ENCODE measurements around the gene BAIAP2L1. TPM values are rescaled to one million over a fixed set of nuclear protein-coding genes. Genes with fewer than 3 reads are reported as not detected.

Gene BAIAP2L1
- total and polyA plus RNA-seq, 9 of the 15 experiments (the other 6 are each of a cell fraction or from before 2014, with no cell fraction given) = 4.2 to 29.8 (median 15.5) TPM

DNA sequence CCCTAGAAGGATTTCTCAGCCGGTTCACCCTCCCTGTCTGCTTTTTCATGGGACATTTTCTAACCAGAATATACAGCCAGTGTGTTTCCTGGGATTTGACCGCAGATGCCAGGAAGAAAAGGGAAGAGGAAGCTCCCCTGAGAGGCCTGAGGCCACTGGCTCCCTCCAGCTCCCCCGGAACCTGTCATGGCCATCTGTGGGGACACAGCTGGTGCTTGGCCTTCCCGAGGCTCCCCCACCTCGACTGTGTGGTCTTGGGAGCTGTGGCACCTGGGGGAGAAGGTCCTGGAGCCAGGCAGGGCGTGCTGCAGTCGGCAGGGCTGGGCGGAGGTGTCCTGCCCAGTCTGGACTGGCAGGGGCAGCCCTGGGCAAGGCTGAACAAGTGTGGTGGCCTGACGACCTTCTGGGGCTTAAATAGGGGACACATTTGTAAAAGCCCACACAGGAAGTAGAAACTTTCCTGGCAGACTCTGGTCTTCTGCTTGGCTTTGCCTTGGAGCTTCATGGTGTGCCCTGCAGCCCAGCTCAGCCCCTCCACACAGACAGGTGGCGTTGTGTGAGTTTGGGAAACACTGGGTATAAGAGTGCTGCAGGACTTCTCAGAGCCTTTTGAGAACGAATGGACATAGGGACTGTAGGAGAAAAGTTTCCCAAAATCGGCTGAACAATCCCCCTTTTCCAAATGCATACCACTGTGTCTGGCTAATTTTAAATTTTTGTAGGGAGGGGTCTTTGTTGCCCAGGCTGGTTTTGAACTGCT lies 112.6 kb downstream of the BAIAP2L1 start:
- ChIA-PET CTCF (ENCODE audit: low intra/inter-chr PET ratio) (no interaction called here), POLR2A (interaction anchor here (0.6 to 1.3 kb wide), 5 partner anchors 16 to 223 kb away, joined by 3 to 4 read pairs (median 3); no protein-coding TSS in a partner anchor)
- DNase-seq (ENCODE audit: extremely low read depth in 1 of 4, low spot score in 3 of 4) (peak in 1 of 4 experiments; percentile 19), ATAC-seq (no peak), FAIRE-seq (no peak)
- H3K9me3 ChIP-seq (replicated peaks; ENCODE audit: control insufficient read depth, insufficient read depth, low read depth, low read length) = no peaks in the 10 kb centered on the region
- TF ChIP-seq ZNF239 (CRISPR knock-in tag; IDR thresholded peaks at IDR 0.05) = peak; percentile 97
- TF ChIP-seq SUPT5H (IDR thresholded peaks at IDR 0.05) = no peak
- TF ChIP-seq, protein P1, sequence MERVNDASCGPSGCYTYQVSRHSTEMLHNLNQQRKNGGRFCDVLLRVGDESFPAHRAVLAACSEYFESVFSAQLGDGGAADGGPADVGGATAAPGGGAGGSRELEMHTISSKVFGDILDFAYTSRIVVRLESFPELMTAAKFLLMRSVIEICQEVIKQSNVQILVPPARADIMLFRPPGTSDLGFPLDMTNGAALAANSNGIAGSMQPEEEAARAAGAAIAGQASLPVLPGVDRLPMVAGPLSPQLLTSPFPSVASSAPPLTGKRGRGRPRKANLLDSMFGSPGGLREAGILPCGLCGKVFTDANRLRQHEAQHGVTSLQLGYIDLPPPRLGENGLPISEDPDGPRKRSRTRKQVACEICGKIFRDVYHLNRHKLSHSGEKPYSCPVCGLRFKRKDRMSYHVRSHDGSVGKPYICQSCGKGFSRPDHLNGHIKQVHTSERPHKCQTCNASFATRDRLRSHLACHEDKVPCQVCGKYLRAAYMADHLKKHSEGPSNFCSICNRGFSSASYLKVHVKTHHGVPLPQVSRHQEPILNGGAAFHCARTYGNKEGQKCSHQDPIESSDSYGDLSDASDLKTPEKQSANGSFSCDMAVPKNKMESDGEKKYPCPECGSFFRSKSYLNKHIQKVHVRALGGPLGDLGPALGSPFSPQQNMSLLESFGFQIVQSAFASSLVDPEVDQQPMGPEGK (CRISPR knock-in tag; IDR thresholded peaks at IDR 0.05; ENCODE audit: borderline replicate concordance) = no peak
- TF ChIP-seq, protein P2, sequence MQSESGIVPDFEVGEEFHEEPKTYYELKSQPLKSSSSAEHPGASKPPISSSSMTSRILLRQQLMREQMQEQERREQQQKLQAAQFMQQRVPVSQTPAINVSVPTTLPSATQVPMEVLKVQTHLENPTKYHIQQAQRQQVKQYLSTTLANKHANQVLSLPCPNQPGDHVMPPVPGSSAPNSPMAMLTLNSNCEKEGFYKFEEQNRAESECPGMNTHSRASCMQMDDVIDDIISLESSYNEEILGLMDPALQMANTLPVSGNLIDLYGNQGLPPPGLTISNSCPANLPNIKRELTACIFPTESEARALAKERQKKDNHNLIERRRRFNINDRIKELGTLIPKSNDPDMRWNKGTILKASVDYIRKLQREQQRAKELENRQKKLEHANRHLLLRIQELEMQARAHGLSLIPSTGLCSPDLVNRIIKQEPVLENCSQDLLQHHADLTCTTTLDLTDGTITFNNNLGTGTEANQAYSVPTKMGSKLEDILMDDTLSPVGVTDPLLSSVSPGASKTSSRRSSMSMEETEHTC (IDR thresholded peaks at IDR 0.05) = no peak
- no peak for TF ChIP-seq PTTG1 (tag; IDR thresholded peaks at IDR 0.05; ENCODE audit: low read depth)
- no peak for TF ChIP-seq ARNT (IDR thresholded peaks at IDR 0.05)
- TF ChIP-seq JUNB (CRISPR knock-in tag; conservative IDR thresholded peaks at IDR 0.05) = no peak
- H2AFZ ChIP-seq (ENCODE audit: low read depth, low read length) = no peak overlapping the region
- WGBS (ENCODE audit: insufficient coverage, low coverage, missing lambda C conversion rate) = 31% methylated on average over 8 of the region's 12 CpGs
- peaks cover 4 to 57% of the 10 kb centered on the region in 2 experiments; a peak in 3 of 5 replicates for H3K4me1 ChIP-seq (replicated peaks in 1 of 2; ENCODE audit: control insufficient read depth in 2 of 2, insufficient read depth in 2 of 2, low read length in 2 of 2)
- intact Hi-C loops (cut with micrococcal nuclease) = no loop called here
- in situ Hi-C loops (cut with MboI) = no loop called here
- H3K9ac ChIP-seq (ENCODE audit: insufficient read depth in 1 of 2, low read depth in 2 of 2, low read length in 2 of 2) = no peak overlapping the region
- no peak overlapping the region for H3K4me3 ChIP-seq
- no peak overlapping the region for H3K27ac ChIP-seq (ENCODE audit: extremely low read depth, low read depth, low read length)
- no TSS peak for BruUV-seq (replicated peaks)
- peaks cover 6% of the 10 kb centered on the region; the same call in 2 of the 3 replicates for H3K79me2 ChIP-seq (ENCODE audit: control insufficient read depth, insufficient read depth, low read length)
- peaks cover 0 to 53% of the 10 kb centered on the region in 2 experiments; a peak in 2 of 5 replicates for H3K27me3 ChIP-seq (ENCODE audit: control insufficient read depth in 2 of 2, insufficient read depth in 2 of 2, low read length in 2 of 2)
- peaks cover 41% of the 10 kb centered on the region; the same call in 2 of the 3 replicates for H3K36me3 ChIP-seq (ENCODE audit: control insufficient read depth, insufficient read depth, low read length)
- no peak overlapping the region for H3K4me2 ChIP-seq (ENCODE audit: insufficient read depth, low read length)
- H3K9me1 ChIP-seq (ENCODE audit: control insufficient read depth, insufficient read depth, low read length) = no peaks in the 10 kb centered on the region
- H4K20me1 ChIP-seq (replicated peaks; ENCODE audit: control insufficient read depth, insufficient read depth, low read length) = peaks cover 5% of the 10 kb centered on the region; the same call in 1 of the 2 replicates
